ENCODE data around the gene ATP2C2.

GRCh38 chr16:84483882-84484565 is 115.7 kb downstream of the ATP2C2 start:
- TF ChIP-seq, protein P1, sequence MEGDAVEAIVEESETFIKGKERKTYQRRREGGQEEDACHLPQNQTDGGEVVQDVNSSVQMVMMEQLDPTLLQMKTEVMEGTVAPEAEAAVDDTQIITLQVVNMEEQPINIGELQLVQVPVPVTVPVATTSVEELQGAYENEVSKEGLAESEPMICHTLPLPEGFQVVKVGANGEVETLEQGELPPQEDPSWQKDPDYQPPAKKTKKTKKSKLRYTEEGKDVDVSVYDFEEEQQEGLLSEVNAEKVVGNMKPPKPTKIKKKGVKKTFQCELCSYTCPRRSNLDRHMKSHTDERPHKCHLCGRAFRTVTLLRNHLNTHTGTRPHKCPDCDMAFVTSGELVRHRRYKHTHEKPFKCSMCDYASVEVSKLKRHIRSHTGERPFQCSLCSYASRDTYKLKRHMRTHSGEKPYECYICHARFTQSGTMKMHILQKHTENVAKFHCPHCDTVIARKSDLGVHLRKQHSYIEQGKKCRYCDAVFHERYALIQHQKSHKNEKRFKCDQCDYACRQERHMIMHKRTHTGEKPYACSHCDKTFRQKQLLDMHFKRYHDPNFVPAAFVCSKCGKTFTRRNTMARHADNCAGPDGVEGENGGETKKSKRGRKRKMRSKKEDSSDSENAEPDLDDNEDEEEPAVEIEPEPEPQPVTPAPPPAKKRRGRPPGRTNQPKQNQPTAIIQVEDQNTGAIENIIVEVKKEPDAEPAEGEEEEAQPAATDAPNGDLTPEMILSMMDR (IDR thresholded peaks at IDR 0.05) = no peak
- TF ChIP-seq POLR2A (IDR thresholded peaks at IDR 0.05) = no peak
